HEK293 (cell line): ENCODE measurements around the gene C1orf141.

ENCODE experiments used
- CTCF ChIA-PET: fragments of 350-600 bp; formaldehyde crosslinking; extraction: SDS; loops from one replicate; lab custom pipeline; 2021; ENCODE audit warnings: antibody characterized with exemption; lab: Yijun Ruan, JAX
- POLR2A ChIA-PET: fragments of 300-600 bp; formaldehyde crosslinking; extraction: SDS; loops from one replicate; lab custom pipeline; 2020; ENCODE audit warnings: antibody characterized with exemption, inconsistent platforms; lab: Yijun Ruan, JAX
- H3K27ac ChIP-seq: fragments of 200-500 bp; sonication (Bioruptor generic); 2 replicates; pipeline ENCODE4 v1.5.1; 2014; ENCODE audit warnings: low read depth, low read length, control low read depth, inconsistent platforms; ENCODE audit errors: extremely low read depth
- H3K36me3 ChIP-seq, 2 experiments: fragments of 200-500 bp in 1 of 2; sonication (Bioruptor generic) in 1 of 2; 1 replicate in 1 of 2; 2 replicates in 1 of 2; pipeline ENCODE4 v1.5.1; 2014 to 2017; ENCODE audit warnings: inconsistent platforms in 2 of 2, low read length in 2 of 2; ENCODE audit not compliant: control insufficient read depth in 2 of 2, insufficient read depth in 1 of 2
- H3K4me1 ChIP-seq: fragments of 200-500 bp; sonication (Bioruptor generic); 2 replicates; pipeline ENCODE4 v1.5.1; 2014; ENCODE audit warnings: mild to moderate bottlenecking, low read length, inconsistent platforms; ENCODE audit not compliant: control insufficient read depth, insufficient read depth
- H3K4me3 ChIP-seq: 2 replicates; pipeline ENCODE4 v1.5.1; 2011; ENCODE audit warnings: low read depth, mild to moderate bottlenecking, control low read depth, low read length, moderate library complexity
- H3K9me3 ChIP-seq: fragments of 200-500 bp; sonication (Bioruptor generic); 2 replicates; pipeline ENCODE4 v1.5.1; 2014; ENCODE audit warnings: low read depth, low read length, inconsistent platforms; ENCODE audit not compliant: control insufficient read depth, insufficient read depth
- BCL11B ChIP-seq: fragments of 450-650 bp; formaldehyde crosslinking; IDR thresholded peaks from 2 replicates; pipeline ENCODE4 v1.5.1; 2016; ENCODE audit warnings: low read depth, missing biosample characterization, missing genetic modification characterization
- CTCF ChIP-seq: fragments of 450-650 bp; formaldehyde crosslinking; IDR thresholded peaks from 2 replicates; pipeline ENCODE4 v1.5.1; 2016; ENCODE audit warnings: missing biosample characterization, missing genetic modification characterization
- HOXC10 ChIP-seq: sonication (generic); formaldehyde crosslinking; IDR thresholded peaks from 2 replicates; pipeline ENCODE4 v1.8.1; 2023; ENCODE audit warnings: mild to moderate bottlenecking, missing genetic modification reagents
- MEIS1 ChIP-seq: sonication (generic); formaldehyde crosslinking; IDR thresholded peaks from 2 replicates; pipeline ENCODE4 v1.8.1; 2022; ENCODE audit warnings: missing genetic modification reagents, mild to moderate bottlenecking, borderline replicate concordance
- MYNN ChIP-seq: fragments of 450-650 bp; formaldehyde crosslinking; IDR thresholded peaks from 2 replicates; pipeline ENCODE4 v1.5.1; 2016; ENCODE audit warnings: missing biosample characterization, missing genetic modification characterization, borderline replicate concordance
- SETDB1 ChIP-seq: IDR thresholded peaks from one replicate; pipeline ENCODE4 v1.6.1; 2017; ENCODE audit warnings: mild to moderate bottlenecking, low read length, moderate library complexity, mixed read lengths; ENCODE audit not compliant: insufficient read length
- ZBTB11 ChIP-seq: fragments of 450-650 bp; formaldehyde crosslinking; conservative IDR thresholded peaks from 2 replicates; pipeline ENCODE4 v1.5.1; 2016; ENCODE audit warnings: low read depth, missing biosample characterization, missing genetic modification characterization
- ZBTB48 ChIP-seq: fragments of 450-650 bp; formaldehyde crosslinking; IDR thresholded peaks from 2 replicates; pipeline ENCODE4 v1.5.1; 2016; ENCODE audit warnings: missing biosample characterization, missing genetic modification characterization
- ZBTB8A ChIP-seq: fragments of 450-650 bp; formaldehyde crosslinking; IDR thresholded peaks from 2 replicates; pipeline ENCODE4 v1.5.1; 2016; ENCODE audit warnings: missing biosample characterization, missing genetic modification characterization
- ZNF114 ChIP-seq: fragments of 450-650 bp; formaldehyde crosslinking; IDR thresholded peaks from 2 replicates; pipeline ENCODE4 v1.5.0; 2017; ENCODE audit warnings: missing biosample characterization, missing genetic modification characterization
- ZNF132 ChIP-seq: fragments of 450-650 bp; formaldehyde crosslinking; IDR thresholded peaks from 2 replicates; pipeline ENCODE4 v1.5.1; 2017; ENCODE audit warnings: missing biosample characterization, missing genetic modification characterization, borderline replicate concordance
- ZNF19 ChIP-seq: fragments of 450-650 bp; formaldehyde crosslinking; IDR thresholded peaks from 2 replicates; pipeline ENCODE4; 2016; ENCODE audit warnings: missing biosample characterization, missing genetic modification characterization, low read depth
- ZNF26 ChIP-seq: fragments of 450-650 bp; formaldehyde crosslinking; IDR thresholded peaks from 2 replicates; pipeline ENCODE4 v1.5.1; 2016; ENCODE audit warnings: missing biosample characterization, missing genetic modification characterization
- ZNF266 ChIP-seq: fragments of 450-650 bp; formaldehyde crosslinking; IDR thresholded peaks from 2 replicates; pipeline ENCODE4 v1.5.1; 2016; ENCODE audit warnings: missing biosample characterization, missing genetic modification characterization, low read depth
- ZNF48 ChIP-seq: fragments of 450-650 bp; formaldehyde crosslinking; IDR thresholded peaks from 2 replicates; pipeline ENCODE4 v1.5.1; 2016; ENCODE audit warnings: missing biosample characterization, missing genetic modification characterization
- ZNF521 ChIP-seq: fragments of 450-650 bp; formaldehyde crosslinking; IDR thresholded peaks from 2 replicates; pipeline ENCODE4 v1.5.1; 2017; ENCODE audit warnings: missing biosample characterization, mild to moderate bottlenecking, missing genetic modification characterization
- ZNF629 ChIP-seq: fragments of 450-650 bp; formaldehyde crosslinking; IDR thresholded peaks from 2 replicates; pipeline ENCODE4 v1.5.1; 2017; ENCODE audit warnings: missing biosample characterization, missing genetic modification characterization
- ZNF658 ChIP-seq: fragments of 450-650 bp; formaldehyde crosslinking; IDR thresholded peaks from 2 replicates; pipeline ENCODE4; 2016; ENCODE audit warnings: missing biosample characterization, missing genetic modification characterization
- ZNF747 ChIP-seq: fragments of 450-650 bp; formaldehyde crosslinking; IDR thresholded peaks from 2 replicates; pipeline ENCODE4 v1.5.1; 2016; ENCODE audit warnings: missing biosample characterization, missing genetic modification characterization
- ZSCAN18 ChIP-seq: fragments of 450-650 bp; formaldehyde crosslinking; IDR thresholded peaks from 2 replicates; pipeline ENCODE4 v1.5.1; 2016; ENCODE audit warnings: missing biosample characterization, missing genetic modification characterization
- ZSCAN5A ChIP-seq: fragments of 450-650 bp; formaldehyde crosslinking; IDR thresholded peaks from 2 replicates; pipeline ENCODE4 v1.5.1; 2016; ENCODE audit warnings: missing biosample characterization, missing genetic modification characterization

C1orf141 gene

GRCh38 chr1:67118646-67119045 is 16.1 kb downstream of the C1orf141 start (continued):
- TF ChIP-seq ZSCAN18 (no peak), ZNF132 (tag by site-specific recombination) (no peak), ZNF266 (no peak), ZNF19 (tag by site-specific recombination) (no peak), ZSCAN5A (tag by site-specific recombination) (no peak), HOXC10 (CRISPR knock-in tag) (no peak), ZBTB11 (tag by site-specific recombination) (no peak), ZBTB48 (tag by site-specific recombination) (no peak), ZNF48 (no peak), MYNN (tag by site-specific recombination) (no peak), ZNF521 (tag by site-specific recombination) (no peak), ZNF658 (tag by site-specific recombination) (no peak), BCL11B (tag by site-specific recombination) (no peak), ZBTB8A (tag by site-specific recombination) (no peak)
- TF ChIP-seq, all 188 proteins: peak for 0

DNA sequence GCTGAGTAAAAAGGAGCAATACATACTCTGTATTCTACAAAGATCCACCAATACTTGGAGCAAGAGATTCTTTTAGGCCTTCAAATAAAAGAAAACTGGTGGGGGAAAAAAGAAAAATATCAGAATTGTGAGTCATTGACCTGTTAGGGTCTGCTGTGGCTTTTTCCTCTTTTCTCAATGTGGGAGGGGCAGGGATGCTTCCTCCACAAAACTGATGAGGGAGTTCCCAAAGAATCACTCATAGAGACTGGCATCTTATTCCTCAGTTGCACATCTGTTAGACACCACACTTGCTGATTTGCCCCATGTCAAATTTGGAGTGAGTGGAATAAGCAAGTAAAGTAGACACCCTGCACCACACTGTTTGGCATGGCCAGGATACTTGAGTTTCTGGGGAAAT is 16.6 kb downstream of the C1orf141 start:
- Histone ChIP-seq H3K4me1 (no peaks in the 10 kb centered on the region), H3K27ac (no peak overlapping the region), H3K36me3 (no peaks in the 10 kb centered on the region), H3K4me3 (no peak overlapping the region), H3K9me3 (no peaks in the 10 kb centered on the region)
- CTCF ChIA-PET: no interaction called here
- no peak for TF ChIP-seq ZNF747
- POLR2A ChIA-PET: no interaction called here

DNA sequence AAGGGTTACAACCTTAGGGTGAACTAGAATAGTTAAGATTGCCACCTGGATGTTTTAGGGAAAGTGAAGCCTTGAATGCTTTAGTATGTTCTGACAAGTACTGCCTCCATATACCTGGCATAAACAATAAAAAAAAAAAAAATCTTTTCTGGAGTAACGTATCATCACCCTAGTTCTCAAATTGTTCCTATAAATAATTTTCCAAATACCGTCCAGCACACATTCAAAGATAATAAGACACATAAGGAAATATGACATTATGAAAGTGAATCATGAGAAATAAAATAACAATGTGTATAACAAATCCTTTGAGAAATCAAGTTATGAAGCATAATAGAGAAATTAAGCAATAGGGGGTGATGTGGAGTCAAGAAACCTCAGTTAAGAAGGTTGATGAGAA is 20.6 kb downstream of the C1orf141 start:
- no peaks in the 10 kb centered on the region for H3K9me3 ChIP-seq
- ChIA-PET POLR2A (no interaction called here), CTCF (interaction anchor here (0.7 kb wide), 2 partner anchors 22 to 1673 kb away, joined by 3 read pairs; no protein-coding TSS in a partner anchor)
- no peak overlapping the region for H3K4me3 ChIP-seq
- no peaks in the 10 kb centered on the region for H3K36me3 ChIP-seq
- no peak for TF ChIP-seq MEIS1
- TF ChIP-seq BCL11B (tag by site-specific recombination): no peak
- no peak for TF ChIP-seq ZNF114 (tag by site-specific recombination)
- TF ChIP-seq ZBTB8A (tag by site-specific recombination): no peak
- TF ChIP-seq ZNF629 (tag by site-specific recombination): no peak
- TF ChIP-seq ZBTB11 (tag by site-specific recombination): no peak
- peak; percentile 65 for TF ChIP-seq SETDB1
- TF ChIP-seq CTCF (tag by site-specific recombination): no peak
- TF ChIP-seq ZNF26 (tag by site-specific recombination): peak; percentile 99
- TF ChIP-seq, all 188 proteins: peak for 2
- H3K27ac ChIP-seq: no peak overlapping the region
- no peaks in the 10 kb centered on the region for H3K4me1 ChIP-seq
